Panc1 (cell line): ENCODE data around the gene KLHDC3. TPM values are rescaled to one million over a fixed set of nuclear protein-coding genes. Genes with fewer than 3 reads are reported as not detected.

Experiments used
- ATAC-seq: fragments of 200-7000 bp; cut with Tn5 transposase; 2 replicates; pipeline ENCODE4 v1.9.1; 2020; ENCODE audit warnings: mild to moderate bottlenecking, moderate library complexity
- BruUV-seq: library from RNA; stranded (reverse); fragments of 400-500 nt; replicated peaks from 2 replicates; lab custom pipeline; 2021; lab: Mats Ljungman, UMichigan
- CTCF ChIA-PET: fragments of 300-600 bp; sonication (Branson Sonifier 250); formaldehyde crosslinking; loops from one replicate; lab custom pipeline; 2022; ENCODE audit warnings: antibody characterized with exemption; lab: Charles Lee
- POLR2A ChIA-PET: fragments of 300-600 bp; sonication (Branson Sonifier 250); formaldehyde crosslinking; loops from one replicate; lab custom pipeline; 2022; ENCODE audit warnings: antibody characterized with exemption; lab: Charles Lee
- DNase-seq: peaks from one replicate; pipeline ENCODE4 v3.0.0-alpha.2; 2010; ENCODE audit warnings: low read depth, low spot score
- H3K27ac ChIP-seq: 2 replicates; pipeline ENCODE4 v1.5.1; 2011; ENCODE audit warnings: mild to moderate bottlenecking, low read length, inconsistent platforms
- H3K27me3 ChIP-seq: fragments of 200-500 bp; sonication (Bioruptor generic); 2 replicates; pipeline ENCODE4 v1.6.0; 2014; ENCODE audit warnings: low read length, inconsistent platforms; ENCODE audit not compliant: control insufficient read depth, insufficient read depth
- H3K36me3 ChIP-seq: fragments of 200-500 bp; sonication (Bioruptor generic); 2 replicates; pipeline ENCODE4 v1.5.1; 2014; ENCODE audit warnings: inconsistent platforms, mild to moderate bottlenecking, low read length, moderate library complexity; ENCODE audit not compliant: control insufficient read depth, insufficient read depth
- H3K4me1 ChIP-seq: 2 replicates; pipeline ENCODE4 v1.5.1; 2011; ENCODE audit warnings: inconsistent platforms, mild to moderate bottlenecking, low read length, moderate library complexity; ENCODE audit not compliant: control insufficient read depth, insufficient read depth
- H3K4me3 ChIP-seq, 2 experiments: 2 replicates each; pipeline ENCODE4 v1.5.1; 2011 to 2012; ENCODE audit warnings: low read depth in 2 of 2, low read length in 2 of 2, mild to moderate bottlenecking in 2 of 2, inconsistent platforms in 1 of 2, moderate library complexity in 1 of 2
- H3K9me3 ChIP-seq: fragments of 200-500 bp; sonication (Bioruptor generic); 2 replicates; pipeline ENCODE4 v1.5.1; 2014; ENCODE audit warnings: low read depth, mild to moderate bottlenecking, inconsistent platforms, low read length, moderate library complexity; ENCODE audit not compliant: control insufficient read depth, insufficient read depth
- CTCF ChIP-seq: fragments of 450-650 bp; IDR thresholded peaks from 2 replicates; pipeline ENCODE4 v1.5.1; 2017; ENCODE audit warnings: mild to moderate bottlenecking
- POLR2AphosphoS5 ChIP-seq: IDR thresholded peaks from 2 replicates; pipeline ENCODE4 v1.6.1; 2012; ENCODE audit warnings: mild to moderate bottlenecking, low read depth, low read length, moderate library complexity
- REST ChIP-seq, 2 experiments: IDR thresholded peaks; 2 replicates each; pipeline ENCODE4 v1.6.1; 2011 to 2012; ENCODE audit warnings: low read depth in 2 of 2, control low read depth in 1 of 2, low read length in 1 of 2, mild to moderate bottlenecking in 1 of 2, moderate library complexity in 1 of 2; ENCODE audit not compliant: insufficient read depth in 1 of 2
- SIN3A ChIP-seq: IDR thresholded peaks from 2 replicates; pipeline ENCODE4 v1.6.1; 2012; ENCODE audit warnings: low read depth, mild to moderate bottlenecking, low read length, moderate library complexity, borderline replicate concordance; ENCODE audit not compliant: insufficient read depth
- TCF7L2 ChIP-seq: IDR thresholded peaks from 2 replicates; pipeline ENCODE4 v1.6.1; 2011; ENCODE audit warnings: mild to moderate bottlenecking, low read depth, low read length, inconsistent platforms
- in situ Hi-C: cut with HindIII; loops from 2 replicates; pipeline ENCODE4 v1.10.0; 2016; ENCODE audit warnings: low sequenced_read_pairs, low pct_unique_long_range_greater_than_20kb
- intact Hi-C: fragments of 100-400 bp; cut with micrococcal nuclease; formaldehyde crosslinking; loops from one replicate; pipeline ENCODE4 v1.10.0; 2022; ENCODE audit not compliant: unreplicated experiment
- total RNA-seq: library from RNA; stranded (reverse); gene quantifications from one replicate; pipeline ENCODE4 v1.2.1, GENCODE V29; 2021; ENCODE audit not compliant: unreplicated experiment

Gene KLHDC3
- total RNA-seq, 1 experiment from 2014 or later: 60.9 TPM

- Histone ChIP-seq H3K27ac (peak overlapping the region; percentile 87; the same call in 1 of the 2 replicates), H3K9me3 (no peaks in the 10 kb centered on the region), H3K4me1 (peaks cover 11% of the 10 kb centered on the region), H3K36me3 (peaks cover 5% of the 10 kb centered on the region; the same call in 1 of the 2 replicates), H3K4me3 (no peak overlapping the region), H3K27me3 (no peaks in the 10 kb centered on the region)
- ATAC-seq: no peak
- CTCF ChIA-PET: interaction anchor here (0.5 kb wide), 1 partner anchor 119 kb away, joined by 7 read pairs; no protein-coding TSS in a partner anchor
- no peak for DNase-seq
- BruUV-seq: no TSS peak
- in situ Hi-C loops (no loop called here), intact Hi-C loops (no loop called here)
- POLR2A ChIA-PET: no interaction called here
- TF ChIP-seq POLR2AphosphoS5 (no peak), SIN3A (no peak), REST (IDR thresholded peaks at IDR 0.05; ENCODE audit: insufficient read depth in 1 of 2, low read depth in 2 of 2, low read length in 1 of 2) (no peak), TCF7L2 (no peak), CTCF (no peak)
These were observed 46.9 kb downstream of the KLHDC3 start for GRCh38 chr6:43060755-43061633.

GRCh38 chr6:43061861-43062260 lies 47.8 kb downstream of the KLHDC3 start:
- ATAC-seq (no peak), DNase-seq (no peak)
- peaks cover 11% of the 10 kb centered on the region for H3K4me1 ChIP-seq
- intact Hi-C loops (no loop called here), in situ Hi-C loops (no loop called here)
- no peak overlapping the region for H3K27ac ChIP-seq
- H3K9me3 ChIP-seq: no peaks in the 10 kb centered on the region
- peaks cover 5% of the 10 kb centered on the region; the same call in 1 of the 2 replicates for H3K36me3 ChIP-seq
- no TSS peak for BruUV-seq
- H3K27me3 ChIP-seq: no peaks in the 10 kb centered on the region
- CTCF ChIA-PET: no interaction called here
- POLR2A ChIA-PET: no interaction called here
- H3K4me3 ChIP-seq: no peak overlapping the region
- TF ChIP-seq SIN3A: no peak
- TF ChIP-seq REST (IDR thresholded peaks at IDR 0.05; ENCODE audit: insufficient read depth in 1 of 2, low read depth in 2 of 2, low read length in 1 of 2): no peak
- TF ChIP-seq CTCF: no peak
- TF ChIP-seq POLR2AphosphoS5: no peak
- no peak for TF ChIP-seq TCF7L2
